T1000 (cell line): ENCODE results near the gene BTNL9.
"Not testable (repeated sequence)": the region's sequence is repeated elsewhere in the genome, so short reads cannot be mapped to it uniquely, and the experiment has no call there.

Source experiments
- DNase-seq: peaks from one replicate; lab custom pipeline; 2025; ENCODE audit warnings: mixed read lengths; lab: John Stamatoyannopoulos, UW

The BTNL9 gene

GRCh38 chr5:181062631-181063030 lies 22.6 kb downstream of the BTNL9 start:
- DNase-seq: no peak

- no peak for DNase-seq
These were observed 23.4 kb downstream of the BTNL9 start for GRCh38 chr5:181063514-181063913.

GRCh38 chr5:181064987-181065386 lies 24.9 kb downstream of the BTNL9 start:
- no peak for DNase-seq

- no peak for DNase-seq
These were observed 29.9 kb downstream of the BTNL9 start for GRCh38 chr5:181069767-181070491.

- no peak for DNase-seq
These were observed 30.5 kb downstream of the BTNL9 start for GRCh38 chr5:181070523-181070922.

GRCh38 chr5:181071257-181071656 lies 31.2 kb downstream of the BTNL9 start:
- DNase-seq: no peak

- no peak for DNase-seq
These were observed 36.9 kb downstream of the BTNL9 start for GRCh38 chr5:181076920-181077319.

- no peak for DNase-seq
These were observed 41.9 kb downstream of the BTNL9 start for GRCh38 chr5:181081989-181082388.

- DNase-seq: no peak
These were observed 44.6 kb downstream of the BTNL9 start for GRCh38 chr5:181084621-181085195.

GRCh38 chr5:181086026-181086883 lies 46.2 kb downstream of the BTNL9 start:
- no peak for DNase-seq

GRCh38 chr5:181086884-181087205 lies 46.8 kb downstream of the BTNL9 start:
- DNase-seq: no peak

GRCh38 chr5:181087309-181087708 lies 47.2 kb downstream of the BTNL9 start:
- no peak for DNase-seq

GRCh38 chr5:181088289-181088688 lies 48.2 kb downstream of the BTNL9 start:
- DNase-seq: no peak

- DNase-seq: no peak
These were observed 52.4 kb downstream of the BTNL9 start for GRCh38 chr5:181092428-181092827.

- DNase-seq: not testable (repeated sequence)
These were observed 55.1 kb downstream of the BTNL9 start for GRCh38 chr5:181095162-181095561.

- not testable (repeated sequence) for DNase-seq
These were observed 56.8 kb downstream of the BTNL9 start for GRCh38 chr5:181096721-181097382.

GRCh38 chr5:181097383-181097753 lies 57.3 kb downstream of the BTNL9 start:
- not testable (repeated sequence) for DNase-seq

- not testable (repeated sequence) for DNase-seq
These were observed 57.9 kb downstream of the BTNL9 start for GRCh38 chr5:181097759-181098491.

- DNase-seq: no peak
These were observed 58.9 kb downstream of the BTNL9 start for GRCh38 chr5:181098762-181099601.

GRCh38 chr5:181099602-181100086 lies 59.6 kb downstream of the BTNL9 start:
- DNase-seq: no peak
